Measurements from ENCODE around the gene KLF4. TPM values are rescaled to one million over a fixed set of nuclear protein-coding genes. Genes with fewer than 3 reads are reported as not detected.

KLF4 gene
- total and polyA plus RNA-seq, 2 experiments from 2014 or later = 35.0 to 66.8 TPM

DNA sequence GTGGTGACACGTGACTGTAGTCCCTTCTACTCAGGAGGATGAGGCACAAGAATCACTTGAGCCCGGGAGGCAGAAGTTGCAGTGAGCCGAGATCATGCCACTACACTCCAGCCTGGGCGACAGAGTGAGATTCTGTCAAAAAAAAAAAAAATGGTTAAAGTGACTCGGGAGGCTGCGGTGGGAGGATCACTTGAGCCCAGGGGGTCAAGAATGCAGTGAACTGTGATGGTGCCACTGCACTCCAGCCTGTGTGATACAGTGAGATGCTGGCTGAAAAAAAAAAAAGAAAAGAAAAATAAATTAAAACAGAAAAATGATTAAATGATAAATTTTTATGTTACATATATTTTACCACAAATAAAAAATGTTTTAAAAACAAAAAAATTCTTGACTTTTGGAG lies 51.9 kb downstream of the KLF4 start:
- no peaks in the 10 kb centered on the region for H3K9me3 ChIP-seq (ENCODE audit: low read depth)
- H3K4me1 ChIP-seq (ENCODE audit: insufficient read depth) = peaks cover 5% of the 10 kb centered on the region
- DNase-seq (ENCODE audit: low spot score) = no peak
- H3K27me3 ChIP-seq = no peaks in the 10 kb centered on the region
- no peaks in the 10 kb centered on the region for H3K79me2 ChIP-seq
- H3K4me2 ChIP-seq = no peak overlapping the region
- no peak overlapping the region for H3K27ac ChIP-seq
- no peaks in the 10 kb centered on the region for H4K20me1 ChIP-seq (ENCODE audit: insufficient read depth, poor library complexity, severe bottlenecking)
- TF ChIP-seq EZH2 (IDR thresholded peaks at IDR 0.05; ENCODE audit: borderline replicate concordance) (no peak), EZH2phosphoT487 (IDR thresholded peaks at IDR 0.05; ENCODE audit: low read depth, severe bottlenecking, unreplicated experiment) (no peak)
- TF ChIP-seq, protein P1, sequence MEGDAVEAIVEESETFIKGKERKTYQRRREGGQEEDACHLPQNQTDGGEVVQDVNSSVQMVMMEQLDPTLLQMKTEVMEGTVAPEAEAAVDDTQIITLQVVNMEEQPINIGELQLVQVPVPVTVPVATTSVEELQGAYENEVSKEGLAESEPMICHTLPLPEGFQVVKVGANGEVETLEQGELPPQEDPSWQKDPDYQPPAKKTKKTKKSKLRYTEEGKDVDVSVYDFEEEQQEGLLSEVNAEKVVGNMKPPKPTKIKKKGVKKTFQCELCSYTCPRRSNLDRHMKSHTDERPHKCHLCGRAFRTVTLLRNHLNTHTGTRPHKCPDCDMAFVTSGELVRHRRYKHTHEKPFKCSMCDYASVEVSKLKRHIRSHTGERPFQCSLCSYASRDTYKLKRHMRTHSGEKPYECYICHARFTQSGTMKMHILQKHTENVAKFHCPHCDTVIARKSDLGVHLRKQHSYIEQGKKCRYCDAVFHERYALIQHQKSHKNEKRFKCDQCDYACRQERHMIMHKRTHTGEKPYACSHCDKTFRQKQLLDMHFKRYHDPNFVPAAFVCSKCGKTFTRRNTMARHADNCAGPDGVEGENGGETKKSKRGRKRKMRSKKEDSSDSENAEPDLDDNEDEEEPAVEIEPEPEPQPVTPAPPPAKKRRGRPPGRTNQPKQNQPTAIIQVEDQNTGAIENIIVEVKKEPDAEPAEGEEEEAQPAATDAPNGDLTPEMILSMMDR (IDR thresholded peaks at IDR 0.05; ENCODE audit: poor library complexity) = no peak
- H3K9me2 ChIP-seq (replicated peaks; ENCODE audit: insufficient read depth) = no peaks in the 10 kb centered on the region
- H2AFZ ChIP-seq = no peak overlapping the region
- 83% methylated on average over 6 of the region's 6 CpGs for WGBS (ENCODE audit: low lambda C conversion rate, missing lambda C conversion rate)
- no peaks in the 10 kb centered on the region for H3K36me3 ChIP-seq (replicated peaks; ENCODE audit: insufficient read depth, low read depth)
- no peak overlapping the region for H3K4me3 ChIP-seq

DNA sequence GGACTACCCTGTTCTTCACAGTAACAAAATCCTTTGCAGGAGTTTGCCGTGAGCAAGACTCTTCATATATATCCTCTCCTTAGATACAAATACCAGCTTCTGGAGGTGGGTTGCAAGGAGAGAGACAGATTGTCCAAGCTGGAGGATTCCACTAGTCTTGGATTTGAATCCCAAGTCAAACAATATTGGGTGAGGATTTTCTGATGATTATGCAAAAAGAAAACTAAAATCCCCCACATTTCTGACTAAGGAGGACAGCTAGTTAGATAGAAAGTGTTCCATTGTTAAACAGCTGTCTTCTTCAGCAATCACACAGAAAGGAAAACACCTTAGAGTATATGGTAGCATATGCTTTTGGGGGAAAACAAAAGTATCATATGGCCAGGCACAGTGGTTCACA lies 54.2 kb downstream of the KLF4 start:
- no peaks in the 10 kb centered on the region for H4K20me1 ChIP-seq (ENCODE audit: insufficient read depth, poor library complexity, severe bottlenecking)

More for the DNA sequence above, 54.2 kb downstream of the KLF4 start:
- Histone ChIP-seq H3K79me2 (no peaks in the 10 kb centered on the region), H3K4me2 (no peak overlapping the region), H3K9me2 (replicated peaks; ENCODE audit: insufficient read depth) (no peaks in the 10 kb centered on the region), H3K4me1 (ENCODE audit: insufficient read depth) (peaks cover 5% of the 10 kb centered on the region), H2AFZ (no peak overlapping the region), H3K9me3 (ENCODE audit: low read depth) (no peaks in the 10 kb centered on the region), H3K27ac (no peak overlapping the region), H3K36me3 (replicated peaks; ENCODE audit: insufficient read depth, low read depth) (no peaks in the 10 kb centered on the region), H3K4me3 (no peak overlapping the region), H3K27me3 (no peaks in the 10 kb centered on the region)
- DNase-seq (ENCODE audit: low spot score) = no peak
- WGBS (ENCODE audit: low lambda C conversion rate, missing lambda C conversion rate) = 96% methylated on average over 1 of the region's 1 CpG
- no peak for TF ChIP-seq EZH2phosphoT487 (IDR thresholded peaks at IDR 0.05; ENCODE audit: low read depth, severe bottlenecking, unreplicated experiment)
- TF ChIP-seq EZH2 (IDR thresholded peaks at IDR 0.05; ENCODE audit: borderline replicate concordance) = no peak
- TF ChIP-seq, protein P1 (IDR thresholded peaks at IDR 0.05; ENCODE audit: poor library complexity) = no peak

Small RNA genes lying within 50 kb of the gene (small RNA-seq; reads per million reads assigned to genes)
- gene HMGN2P32 = not detected
- not detected for gene RNU6-492P

Other genes starting within 250 kb of the KLF4 start
- 126 and 142 TPM in 2 replicates for gene RAD23B, start 206.5 kb downstream of the KLF4 start, total RNA-seq
- gene RAD23B, start 206.5 kb downstream of the KLF4 start, polyA plus RNA-seq = 15.9 and 19.4 TPM in 2 replicates

All from hepatocyte (in vitro differentiated cells).